GM19238 (cell line): Measurements from ENCODE around the gene EMC1.
"Not testable (repeated sequence)": the region's sequence is repeated elsewhere in the genome, so short reads cannot be mapped to it uniquely, and the experiment has no call there.

Source experiments
- DNase-seq: peaks from one replicate; pipeline ENCODE4 v3.0.0; 2011; ENCODE audit warnings: low spot score; ENCODE audit not compliant: insufficient read length

The EMC1 gene

DNA sequence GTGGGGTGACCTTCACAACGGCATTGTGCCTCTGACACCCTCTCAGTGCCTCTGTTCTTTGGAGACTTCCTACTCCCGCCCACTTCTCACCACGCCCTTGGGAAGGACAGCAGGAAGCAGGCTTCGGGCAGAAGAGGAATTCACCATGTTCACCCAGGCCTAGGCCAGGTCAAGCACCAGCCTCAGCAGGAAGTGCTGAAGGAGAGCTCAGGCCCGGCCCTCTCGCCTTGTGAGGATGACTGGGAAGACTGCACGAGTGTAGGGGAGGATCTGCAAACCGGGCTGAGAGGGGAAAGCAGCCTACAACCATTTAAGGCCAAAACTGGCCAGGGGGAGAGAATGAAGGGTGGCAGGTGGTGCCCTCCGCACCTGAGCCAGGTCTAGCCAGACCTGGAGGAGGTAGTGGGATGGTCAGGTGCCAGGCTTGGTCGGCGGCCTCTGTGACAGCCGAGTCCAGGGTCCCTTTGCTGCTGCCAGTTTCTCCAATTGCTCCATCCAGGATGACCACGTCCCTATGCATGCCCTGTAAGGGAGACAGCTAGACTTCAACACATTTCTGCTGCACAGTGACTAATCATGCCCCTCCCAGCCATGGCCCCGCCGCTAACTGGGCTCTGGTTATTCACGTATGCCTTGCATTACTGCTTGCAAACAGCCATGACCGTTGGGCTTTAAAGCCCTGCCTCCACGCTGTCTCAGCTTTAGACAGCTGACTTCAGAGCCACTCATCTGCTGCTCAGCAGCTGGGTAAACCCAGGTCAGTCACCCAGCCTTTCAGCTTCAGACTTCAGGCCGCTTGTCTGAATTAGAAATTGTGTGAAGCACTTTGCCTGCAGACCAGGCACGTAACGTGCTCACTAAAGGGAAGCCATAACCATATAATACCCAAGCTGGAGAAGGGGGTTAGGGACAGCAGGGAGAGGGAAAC, 9.2 kb upstream of the EMC1 start:
- no peak for DNase-seq

DNA sequence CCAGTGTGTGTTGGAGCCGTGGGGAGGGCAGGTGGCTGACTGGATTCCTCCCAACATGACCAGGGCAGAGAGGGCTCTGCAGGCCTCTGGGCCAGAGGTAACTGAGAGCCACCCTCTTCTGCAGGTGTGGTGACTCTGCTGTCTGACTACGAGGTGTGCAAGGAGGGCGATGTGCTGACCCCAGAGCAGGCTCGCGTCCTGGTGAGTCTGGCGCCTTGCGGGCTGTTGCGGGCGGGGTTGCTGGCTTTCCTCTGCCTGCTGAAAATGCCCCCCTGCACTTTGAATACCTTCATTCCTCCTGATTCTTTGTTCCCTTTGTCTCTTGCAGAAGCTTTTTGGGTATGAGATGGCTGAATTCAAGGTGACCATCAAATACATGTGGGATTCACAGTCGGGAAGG, 7.0 kb upstream of the EMC1 start:
- DNase-seq: no peak

DNA sequence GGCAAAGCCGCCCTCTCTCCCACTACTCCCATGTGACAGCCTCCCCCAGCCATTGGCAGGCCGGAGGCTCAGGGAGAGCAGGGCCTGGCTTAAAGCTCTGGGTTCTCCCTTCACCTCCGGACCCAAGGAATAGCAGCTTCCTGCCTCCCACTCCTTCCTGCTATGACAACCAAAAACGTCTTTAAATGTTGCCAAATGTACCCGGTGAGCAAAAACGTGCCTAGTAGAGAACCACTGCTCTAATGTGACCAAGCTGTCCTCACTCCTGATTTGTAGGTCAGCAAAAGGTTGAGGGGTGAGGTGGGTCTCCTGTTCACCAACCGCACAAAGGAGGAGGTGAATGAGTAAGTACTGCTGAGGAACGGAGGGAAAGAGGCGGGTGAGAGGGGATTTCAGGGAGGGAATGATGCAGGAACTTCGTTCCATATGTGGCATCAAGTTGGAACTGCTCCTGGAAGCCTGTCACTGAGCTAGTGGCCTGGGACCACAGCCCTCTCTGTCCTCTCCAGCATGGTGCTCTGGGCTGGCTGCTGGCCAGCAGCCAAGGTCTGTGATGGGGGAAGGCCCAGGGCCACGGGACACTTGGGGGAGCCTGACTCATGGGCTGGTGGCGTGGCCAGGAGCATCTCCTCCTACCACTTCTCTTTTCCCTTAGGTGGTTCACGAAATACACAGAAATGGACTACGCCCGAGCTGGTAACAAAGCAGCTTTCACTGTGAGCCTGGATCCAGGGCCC, 6.0 kb upstream of the EMC1 start:
- DNase-seq: no peak

DNA sequence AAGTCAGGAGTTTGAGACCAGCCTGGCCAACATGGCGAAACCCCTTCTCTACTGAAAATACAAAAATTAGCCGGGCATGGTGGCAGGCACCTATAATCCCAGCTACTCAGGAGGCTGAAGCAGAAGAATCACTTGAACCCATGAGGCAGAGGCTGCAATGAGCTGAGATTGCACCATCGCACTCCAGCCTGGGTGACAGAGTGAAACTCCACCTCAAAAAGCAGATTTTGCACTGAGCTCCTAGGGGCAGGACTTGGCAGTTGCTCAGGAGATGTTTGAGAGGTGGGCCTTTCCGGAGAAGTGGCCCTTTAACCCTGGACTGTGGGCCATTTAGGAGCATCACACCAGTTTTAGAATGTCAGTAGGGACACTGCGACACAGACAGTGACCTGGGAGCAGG, 5.0 kb upstream of the EMC1 start:
- not testable (repeated sequence) for DNase-seq

DNA sequence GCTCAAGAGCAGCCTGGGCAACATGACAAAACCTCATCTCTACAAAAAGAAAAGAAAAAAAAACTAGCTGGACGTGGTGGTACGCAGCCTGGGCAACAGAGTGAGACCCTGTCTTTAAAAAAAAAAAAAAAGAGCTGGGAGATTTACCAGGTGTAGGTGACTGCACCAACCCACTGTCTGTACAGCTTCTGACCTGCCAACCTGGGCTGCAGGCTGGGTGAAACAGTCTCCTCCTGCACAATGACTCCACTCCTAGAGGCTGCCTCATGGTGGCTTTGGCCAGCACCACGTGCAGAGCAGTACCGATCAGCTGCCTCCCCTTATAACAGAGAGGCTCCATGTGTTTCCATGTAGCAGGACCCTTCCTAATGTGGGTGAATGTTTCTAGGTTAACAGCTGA, 4.0 kb upstream of the EMC1 start:
- no peak for DNase-seq

DNA sequence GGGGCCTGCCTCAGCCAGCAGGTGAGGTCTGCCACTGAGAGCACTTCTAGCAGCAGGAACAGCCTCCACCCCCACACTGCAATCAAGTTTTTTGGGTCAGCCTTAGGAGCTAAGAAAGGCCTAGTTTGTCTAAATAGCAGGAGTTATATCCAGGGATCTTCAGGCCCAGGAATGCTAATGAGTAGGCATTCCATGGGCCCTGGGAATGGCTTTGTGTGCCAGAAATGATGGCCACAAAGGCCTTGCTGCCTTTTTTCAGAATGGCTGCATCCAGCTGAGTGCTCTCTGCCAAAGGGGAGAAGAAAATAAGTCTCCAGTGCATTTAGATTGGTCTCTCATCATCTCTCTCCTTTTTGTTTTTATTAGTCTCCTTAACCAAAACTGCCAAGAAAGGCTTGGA, 3.1 kb upstream of the EMC1 start:
- no peak for DNase-seq

DNA sequence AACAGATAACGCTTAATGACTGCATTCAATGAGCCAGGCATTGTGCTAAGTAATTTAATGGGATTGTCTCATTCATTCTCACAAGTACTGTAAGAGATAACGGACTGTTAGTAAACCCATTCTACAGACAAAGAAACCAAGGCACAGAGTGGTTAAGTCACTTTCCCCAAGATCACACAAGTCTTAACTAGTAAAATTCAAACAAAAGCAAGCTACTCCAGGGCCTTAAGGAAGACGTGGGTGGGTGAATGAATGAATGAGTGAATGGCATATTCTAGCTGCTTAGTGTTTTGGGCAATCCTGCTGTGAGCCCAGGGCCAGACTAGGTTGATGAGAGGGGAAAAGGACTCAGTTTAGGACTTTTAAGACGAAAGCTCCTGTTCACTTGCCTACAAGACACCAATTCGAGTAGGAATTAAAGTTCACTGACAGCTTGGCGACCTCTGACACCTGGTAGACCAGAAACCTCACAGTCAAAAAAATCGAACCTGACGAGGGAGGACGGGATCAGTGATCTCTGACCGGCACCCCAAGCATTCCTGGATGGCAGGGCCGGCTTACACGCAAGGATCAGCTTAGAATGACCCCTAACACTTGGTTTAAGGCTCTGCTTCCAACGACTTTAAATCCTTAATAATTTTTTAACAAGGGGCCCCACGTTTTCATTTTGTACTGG, 557 bp downstream of the EMC1 start:
- DNase-seq: no peak

DNA sequence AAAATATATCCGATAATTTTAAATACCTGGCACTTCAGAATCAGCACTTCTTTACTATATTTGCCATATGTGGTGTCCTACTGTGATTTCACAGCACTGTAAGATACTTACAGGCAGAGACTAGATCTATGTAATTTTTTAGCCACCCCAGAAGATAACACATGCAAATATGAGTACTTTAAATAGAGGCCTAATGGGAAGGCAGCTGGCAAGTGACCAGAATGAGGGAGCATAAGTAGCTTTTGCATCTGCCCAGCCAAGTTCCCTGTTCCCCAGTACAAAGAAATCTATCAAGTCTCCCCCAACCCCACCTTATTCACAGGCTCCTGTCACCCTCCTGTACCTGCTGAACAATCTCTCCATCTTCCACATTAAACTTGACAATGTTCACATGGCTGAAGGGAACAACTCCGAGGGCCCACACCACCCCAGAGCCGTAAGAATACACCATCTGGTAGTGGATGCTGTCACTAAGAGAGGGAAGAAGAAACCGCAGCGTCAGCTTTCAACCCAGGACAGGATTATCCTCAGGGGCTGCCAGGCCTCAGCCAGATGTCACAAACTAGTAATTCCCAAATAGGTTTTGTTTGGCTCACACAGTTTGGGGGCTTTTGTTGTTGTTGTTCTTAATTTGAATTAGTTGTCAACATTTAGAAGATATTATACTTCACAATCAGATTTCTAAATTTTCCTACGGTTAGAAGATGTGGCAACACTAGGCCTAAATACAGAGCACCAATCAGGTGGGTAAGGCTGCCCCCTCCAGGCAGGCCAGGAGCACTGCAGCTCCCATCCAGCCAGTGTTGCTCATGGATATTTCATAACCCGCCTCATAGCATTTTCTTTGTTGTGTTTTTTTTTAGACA, 10.4 kb downstream of the EMC1 start:
- DNase-seq: peak; percentile 65

DNA sequence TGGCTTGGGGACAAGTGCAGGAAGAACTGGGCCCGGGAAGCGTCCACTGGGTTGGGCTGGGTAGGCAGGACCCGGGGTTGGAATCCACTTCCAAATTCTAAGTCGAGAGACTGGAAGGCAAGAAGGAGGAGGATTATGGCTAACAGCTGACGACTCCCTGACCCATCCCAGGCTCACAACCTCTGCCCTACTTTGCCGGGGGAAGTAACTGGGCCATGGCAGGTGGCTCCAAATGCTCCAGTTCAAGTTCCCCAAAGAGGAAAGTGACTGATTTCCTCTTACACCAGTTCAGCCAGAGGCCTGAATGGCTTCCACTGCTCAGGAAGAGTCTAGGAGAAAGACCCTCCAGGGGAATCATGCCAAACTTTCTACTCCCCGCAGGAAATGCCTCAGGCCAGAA, 11.4 kb downstream of the EMC1 start:
- DNase-seq: no peak

DNA sequence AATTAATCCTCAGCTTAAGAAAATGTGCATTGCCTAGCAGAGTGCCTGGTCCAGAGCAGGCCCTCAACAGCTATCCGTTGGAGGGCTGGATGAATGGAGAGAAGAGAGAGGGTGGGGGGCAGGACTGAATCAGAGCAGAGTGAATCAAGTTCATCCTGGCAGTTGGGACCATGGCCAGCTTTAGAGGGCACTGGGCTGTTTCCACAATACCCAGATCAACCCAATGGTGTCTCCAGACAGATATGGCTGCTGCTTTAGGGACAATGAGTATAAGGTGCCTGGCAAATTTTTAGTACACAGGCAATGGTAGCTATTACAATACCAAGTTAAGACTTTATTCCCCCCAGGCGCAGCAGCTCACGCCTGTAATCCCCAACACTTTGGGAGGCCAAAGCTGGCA, 17.1 kb downstream of the EMC1 start:
- DNase-seq: no peak

DNA sequence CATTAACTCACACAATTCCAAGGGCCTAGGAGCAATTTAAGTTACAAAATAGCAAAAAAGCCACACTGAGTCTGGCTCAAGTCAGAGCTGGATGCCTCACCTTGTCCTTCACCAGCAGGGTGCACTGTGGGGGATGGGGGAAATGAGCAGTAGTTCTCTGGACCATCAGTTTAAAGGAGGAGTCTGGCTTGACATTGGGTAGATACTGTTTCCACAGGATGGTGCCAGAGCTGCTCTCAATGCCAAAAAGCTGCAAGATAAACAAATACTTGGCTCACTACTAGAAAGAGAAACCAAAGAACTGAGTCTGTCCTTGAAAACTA, 18.8 kb downstream of the EMC1 start:
- no peak for DNase-seq

DNA sequence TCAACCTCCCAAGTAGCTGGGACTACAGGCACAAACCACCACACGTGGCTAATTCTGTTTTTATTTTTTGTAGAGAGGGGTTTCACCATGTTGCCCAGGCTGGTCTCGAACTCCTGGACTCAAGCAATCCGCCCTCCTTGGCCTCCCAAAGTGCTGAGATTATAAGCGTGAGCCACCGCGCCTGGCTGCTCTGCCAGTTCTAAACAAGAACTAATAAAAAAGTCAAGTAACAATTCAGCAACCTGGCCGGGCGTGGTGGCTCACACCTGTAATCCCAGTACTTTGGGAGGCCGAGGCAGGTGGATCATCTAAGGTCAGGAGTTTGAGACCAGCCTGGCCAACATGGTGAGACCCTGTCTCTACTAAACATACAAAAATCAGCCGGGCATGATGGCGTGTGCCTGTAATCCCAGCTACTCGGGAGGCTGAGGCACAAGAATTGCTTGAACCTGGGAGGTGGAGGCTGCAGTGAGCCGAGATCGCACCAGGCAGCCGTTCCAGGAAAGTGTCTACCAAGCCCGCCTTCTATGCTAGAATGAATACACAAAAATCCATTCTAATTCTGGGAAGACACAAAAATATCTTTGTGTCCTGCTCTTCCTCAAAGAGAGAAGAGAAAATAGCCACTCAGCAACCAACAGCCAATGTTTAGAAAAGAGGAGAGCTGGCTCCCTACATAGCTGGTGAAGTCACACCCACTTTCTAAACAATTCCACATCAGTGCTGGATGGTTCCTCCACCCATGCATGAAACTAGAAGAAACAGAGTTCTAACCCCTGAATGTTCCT, 19.4 kb downstream of the EMC1 start:
- DNase-seq: not testable (repeated sequence)

DNA sequence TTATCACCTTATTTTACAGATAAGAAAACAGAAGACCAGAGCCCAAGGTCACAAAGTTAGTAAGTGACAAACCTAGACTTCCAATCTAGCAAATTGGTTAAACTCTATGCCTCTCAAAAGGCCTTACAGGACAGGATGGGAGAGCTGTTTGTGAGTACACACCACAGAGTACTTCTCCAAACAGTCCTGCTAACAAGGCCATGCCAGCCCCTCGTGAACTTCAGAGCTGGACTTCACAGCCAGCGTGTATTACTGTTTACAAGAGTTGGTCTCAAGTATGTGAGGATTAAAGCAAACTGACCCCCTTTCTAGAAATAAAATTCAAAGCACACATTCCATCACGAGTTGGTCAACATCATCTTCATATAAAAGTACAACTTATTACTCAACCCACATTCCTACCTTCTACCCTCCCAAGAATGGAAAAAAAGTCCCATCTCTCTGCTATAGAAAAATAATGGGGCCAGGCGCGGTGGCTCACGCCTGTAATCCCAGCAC, 21.4 kb downstream of the EMC1 start:
- DNase-seq: no peak

DNA sequence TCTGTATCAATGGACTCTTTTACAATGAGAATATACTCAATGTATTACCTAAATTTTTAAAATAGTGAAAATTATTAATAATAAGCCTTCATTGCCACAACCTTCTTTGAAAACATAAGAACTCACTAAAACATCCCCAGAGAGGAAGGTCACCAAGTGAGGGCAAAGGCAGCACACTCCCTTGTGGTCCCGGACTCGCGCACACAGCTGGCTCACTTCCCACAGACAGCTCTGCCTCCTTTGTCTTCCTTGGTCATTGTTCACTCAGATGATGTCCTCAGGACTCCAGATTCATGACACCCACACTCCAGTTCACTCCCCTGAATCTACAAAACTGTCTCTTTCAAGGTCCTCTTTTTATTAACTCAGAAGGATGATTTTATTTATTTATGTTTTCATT, 22.1 kb downstream of the EMC1 start:
- no peak for DNase-seq

DNA sequence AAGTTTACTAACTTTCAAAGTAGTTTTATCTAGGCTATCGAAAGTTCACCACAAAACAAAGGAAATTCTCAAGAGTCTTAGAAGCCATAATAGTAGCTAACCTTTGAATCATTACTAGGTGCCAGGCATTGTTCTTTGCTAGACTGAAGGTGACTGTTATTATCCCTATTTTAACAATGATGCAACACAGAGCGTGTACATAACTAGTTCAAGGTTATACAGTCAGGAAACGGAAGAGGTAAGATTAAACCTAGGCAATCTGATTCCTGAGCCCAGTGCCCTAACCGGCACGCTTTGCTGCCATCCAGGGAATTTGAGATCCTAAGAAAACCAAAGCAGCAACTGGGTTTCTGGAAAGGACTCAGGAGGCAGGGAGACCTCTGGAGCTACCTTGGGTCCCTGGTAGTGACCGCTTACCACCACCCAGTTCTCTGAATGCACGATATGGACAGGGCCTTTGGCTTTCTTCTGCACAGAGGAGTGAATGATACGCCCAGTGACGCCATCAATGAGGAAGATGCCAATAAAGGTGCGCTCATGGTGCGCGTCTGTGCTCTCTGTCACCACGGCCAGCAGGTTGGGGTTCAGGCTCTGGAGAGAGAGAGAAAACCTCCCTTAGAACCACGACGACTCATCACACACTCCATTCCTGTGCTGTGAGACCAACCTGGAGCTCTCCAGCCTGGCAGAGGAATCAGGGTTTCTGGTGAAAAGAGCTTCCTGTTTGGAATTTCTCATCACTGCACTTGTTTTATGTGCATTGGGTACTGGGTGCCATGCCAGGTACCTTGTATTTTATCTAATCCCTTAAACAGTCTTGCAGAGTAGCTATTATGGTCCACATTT, 28.1 kb downstream of the EMC1 start:
- no peak for DNase-seq

DNA sequence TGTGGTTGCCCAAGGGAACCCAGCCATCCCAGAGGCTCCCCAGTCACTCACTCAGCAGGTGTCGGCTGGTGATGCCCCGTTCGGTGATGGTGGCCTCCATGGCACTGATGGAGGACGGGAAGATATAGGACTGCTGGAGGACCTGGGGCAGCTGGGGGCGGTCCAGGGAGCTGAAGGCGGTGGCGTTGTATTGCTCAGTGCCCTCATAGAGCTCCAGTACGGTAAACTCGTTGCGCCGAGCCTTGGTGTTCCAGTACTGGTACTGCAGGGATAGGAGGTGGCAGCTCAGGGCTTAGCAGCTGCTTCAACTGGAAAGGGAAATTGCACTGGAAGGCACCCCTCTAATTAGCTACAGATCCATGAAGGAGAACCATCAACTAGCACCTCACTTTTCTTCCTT, 28.8 kb downstream of the EMC1 start:
- DNase-seq: no peak

DNA sequence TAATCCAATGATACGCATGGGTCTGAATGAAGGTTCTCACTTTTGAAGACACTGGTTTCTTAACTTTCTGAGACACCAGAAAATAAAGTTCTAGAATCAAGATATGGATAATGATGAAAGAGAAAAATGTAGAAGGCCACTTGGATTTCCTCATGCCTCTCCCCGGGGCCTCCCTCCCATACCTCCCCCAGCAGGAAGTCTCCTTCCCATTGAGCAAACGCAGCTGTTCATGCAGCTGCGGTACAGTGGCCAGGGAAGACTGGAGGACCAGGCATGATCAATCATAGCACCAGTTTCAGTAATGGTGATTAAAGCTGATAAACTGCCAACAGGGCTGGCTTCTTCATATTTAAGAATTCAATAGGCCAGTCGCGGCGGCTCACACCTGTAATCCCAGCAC, 30.3 kb downstream of the EMC1 start:
- DNase-seq: no peak

DNA sequence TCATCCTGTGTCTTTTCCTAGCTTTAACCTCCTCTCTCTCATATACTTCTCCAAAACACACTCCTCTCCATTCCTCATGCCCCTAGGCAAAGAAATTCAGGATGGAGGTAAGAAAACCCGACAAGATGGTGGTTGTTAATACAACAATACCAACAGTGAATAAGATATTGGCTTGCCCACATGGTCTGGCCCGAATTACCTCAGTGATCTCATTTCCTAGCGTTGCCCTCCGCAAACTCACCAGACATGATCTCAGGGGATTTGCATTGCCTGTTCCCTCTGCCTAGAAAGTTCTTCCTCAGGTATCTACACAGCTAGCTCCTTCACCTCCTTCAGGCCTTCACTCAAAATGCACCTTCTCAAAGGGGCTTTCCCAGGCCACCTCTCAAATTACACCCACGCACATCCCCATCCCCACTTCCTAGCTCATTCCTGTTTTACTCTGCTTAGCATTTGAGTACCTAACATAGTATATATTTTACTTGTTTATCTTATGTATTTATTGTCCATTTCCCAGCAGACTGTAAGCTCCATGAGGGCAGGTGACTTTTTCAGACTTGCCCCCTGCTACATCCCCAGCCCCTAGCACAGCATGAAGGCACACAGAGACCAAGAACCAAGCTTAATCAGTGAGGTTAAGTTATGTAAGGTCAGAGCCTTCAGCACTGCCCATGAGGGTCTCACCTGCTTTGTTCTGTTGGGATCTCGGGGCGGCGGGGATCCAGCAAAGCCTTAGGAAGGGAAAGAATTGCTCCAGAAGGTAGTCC, 31.1 kb downstream of the EMC1 start:
- no peak for DNase-seq

DNA sequence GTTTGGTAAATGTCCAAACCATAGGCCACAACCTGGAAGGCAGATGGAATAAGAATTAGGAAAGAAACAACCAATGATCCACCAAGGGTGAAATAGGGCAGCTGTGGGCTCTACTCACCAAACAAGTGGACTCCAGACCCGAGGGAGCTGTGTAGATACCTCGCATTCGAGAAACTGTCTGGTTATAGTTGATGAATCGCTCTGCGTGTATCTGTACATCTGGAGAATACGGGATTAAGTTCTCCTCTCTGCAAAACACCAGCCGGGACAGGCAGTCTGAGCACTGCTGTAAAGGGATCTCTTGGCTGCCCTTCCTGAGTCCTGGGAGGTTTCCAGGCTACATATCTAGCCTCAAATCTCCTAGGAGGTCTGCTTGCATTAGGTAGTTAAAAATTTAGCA, 31.9 kb downstream of the EMC1 start:
- no peak for DNase-seq
